ENCODE data around the gene FAM117B. TPM values are rescaled to one million over a fixed set of nuclear protein-coding genes. Genes with fewer than 3 reads are reported as not detected.
"Not testable (repeated sequence)": the region's sequence is repeated elsewhere in the genome, so short reads cannot be mapped to it uniquely, and the experiment has no call there.

The FAM117B gene
- total RNA-seq, 1 experiment from 2014 or later = 9.9 TPM

- no peak for DNase-seq (ENCODE audit: low spot score)
Observed at GRCh38 chr2:202700075-202700901, 65.5 kb downstream of the FAM117B start.

GRCh38 chr2:202703091-202703490 is 68.3 kb downstream of the FAM117B start:
- no peak for DNase-seq (ENCODE audit: low spot score)

GRCh38 chr2:202704248-202704647 is 69.5 kb downstream of the FAM117B start:
- no peak for DNase-seq (ENCODE audit: low spot score)

- no peak for DNase-seq (ENCODE audit: low spot score)
Observed at GRCh38 chr2:202705446-202706020, 70.8 kb downstream of the FAM117B start.

- not testable (repeated sequence) for DNase-seq (ENCODE audit: low spot score)
Observed at GRCh38 chr2:202714971-202715935, 80.5 kb downstream of the FAM117B start.

- no peak for DNase-seq (ENCODE audit: low spot score)
Observed at GRCh38 chr2:202716114-202716718, 81.4 kb downstream of the FAM117B start.

GRCh38 chr2:202716953-202717597 is 82.3 kb downstream of the FAM117B start:
- no peak for DNase-seq (ENCODE audit: low spot score)

- no peak for DNase-seq (ENCODE audit: low spot score)
Observed at GRCh38 chr2:202717598-202718310, 83.0 kb downstream of the FAM117B start.

- no peak for DNase-seq (ENCODE audit: low spot score)
Observed at GRCh38 chr2:202718614-202719013, 83.8 kb downstream of the FAM117B start.

GRCh38 chr2:202720226-202720625 is 85.5 kb downstream of the FAM117B start:
- no peak for DNase-seq (ENCODE audit: low spot score)

- no peak for DNase-seq (ENCODE audit: low spot score)
Observed at GRCh38 chr2:202721621-202722020, 86.9 kb downstream of the FAM117B start.

GRCh38 chr2:202723746-202724145 is 89.0 kb downstream of the FAM117B start:
- DNase-seq (ENCODE audit: low spot score) = no peak

GRCh38 chr2:202726070-202726469 is 91.3 kb downstream of the FAM117B start:
- no peak for DNase-seq (ENCODE audit: low spot score)

GRCh38 chr2:202736826-202737225 is 102.1 kb downstream of the FAM117B start:
- DNase-seq (ENCODE audit: low spot score) = no peak

GRCh38 chr2:202743613-202744012 is 108.8 kb downstream of the FAM117B start:
- no peak for DNase-seq (ENCODE audit: low spot score)

- no peak for DNase-seq (ENCODE audit: low spot score)
Observed at GRCh38 chr2:202749477-202749876, 114.7 kb downstream of the FAM117B start.

- DNase-seq (ENCODE audit: low spot score) = no peak
Observed at GRCh38 chr2:202750763-202751427, 116.1 kb downstream of the FAM117B start.

- no peak for DNase-seq (ENCODE audit: low spot score)
Observed at GRCh38 chr2:202752071-202752470, 117.3 kb downstream of the FAM117B start.

- DNase-seq (ENCODE audit: low spot score) = no peak
Observed at GRCh38 chr2:202754936-202755335, 120.2 kb downstream of the FAM117B start.

GRCh38 chr2:202756598-202756997 is 121.8 kb downstream of the FAM117B start:
- DNase-seq (ENCODE audit: low spot score) = no peak

Measured in HT-29 (cell line).